ENCODE measurements around the gene GLDN. TPM values are rescaled to one million over a fixed set of nuclear protein-coding genes. Genes with fewer than 3 reads are reported as not detected.

GLDN gene
- total and polyA plus RNA-seq, 4 experiments from 2014 or later: not detected

DNA sequence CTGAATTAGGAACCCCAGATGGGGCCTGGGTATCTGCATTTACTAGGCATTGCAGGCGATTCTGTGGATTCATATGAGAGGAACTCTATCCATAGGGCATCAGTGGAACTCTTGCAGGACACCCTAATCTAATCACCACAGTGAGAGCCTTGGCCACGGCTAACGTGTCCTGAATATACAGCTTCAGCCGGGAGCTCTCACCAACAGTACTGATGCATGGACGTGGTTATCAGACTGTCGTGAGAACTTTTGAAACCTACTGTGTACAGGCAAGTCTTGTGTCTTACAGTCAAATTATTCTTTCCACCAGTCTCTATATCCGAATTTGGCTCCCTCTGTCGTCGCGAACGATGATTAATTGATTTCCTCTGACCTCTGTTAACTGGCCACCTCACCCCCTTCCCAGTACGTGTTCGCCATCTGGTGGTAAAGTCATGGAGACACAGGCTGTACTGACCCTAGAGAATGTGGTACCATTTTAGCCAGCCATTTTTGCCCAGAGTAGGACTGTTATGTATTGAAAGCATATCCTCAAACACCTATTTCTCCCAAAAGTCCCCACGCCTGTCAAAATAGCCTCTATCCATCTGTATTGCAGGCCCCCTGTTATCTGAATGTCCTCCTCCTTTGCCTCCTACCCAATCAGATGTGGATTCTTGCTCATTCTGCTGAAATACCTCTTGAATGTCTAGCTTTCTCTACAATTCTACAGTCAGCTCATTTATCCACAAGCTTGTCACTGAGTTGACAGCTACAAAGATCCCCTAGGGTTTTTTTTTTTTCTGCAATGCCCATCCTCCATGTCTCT lies 39.7 kb downstream of the GLDN start:
- ChIA-PET CTCF (ENCODE audit: partially characterized antibody) (interaction anchor here (1.8 kb wide), 1 partner anchor 218 kb away, joined by 5 read pairs; no protein-coding TSS in a partner anchor), POLR2A (ENCODE audit: partially characterized antibody) (no interaction called here)
- Mint-ChIP-seq H3K9me3 (peaks cover 0 to 3% (median 0%) of the 10 kb centered on the region in 8 donors), H3K27me3 (peaks cover 10 to 11% of the 10 kb centered on the region in 2 donors), H3K4me1 (no peaks in the 10 kb centered on the region), H3K27ac (no peak overlapping the region), H3K4me3 (no peak overlapping the region), H3K36me3 (no peaks in the 10 kb centered on the region)
- Histone ChIP-seq H3K27me3 (ENCODE audit: insufficient read depth, low read length) (no peaks in the 10 kb centered on the region), H3K27ac (ENCODE audit: low read depth, low read length) (no peak overlapping the region), H3K4me3 (ENCODE audit: low read length in 2 of 2) (no peak overlapping the region), H3K9me3 (ENCODE audit: control insufficient read depth in 1 of 2, low read length in 2 of 2) (no peaks in the 10 kb centered on the region), H3K4me1 (ENCODE audit: insufficient read depth, low read length) (no peaks in the 10 kb centered on the region), H3K36me3 (ENCODE audit: insufficient read depth, low read length) (no peaks in the 10 kb centered on the region)
- DNase-seq: no peak
- intact Hi-C loops (cut with micrococcal nuclease): no loop called here

DNA sequence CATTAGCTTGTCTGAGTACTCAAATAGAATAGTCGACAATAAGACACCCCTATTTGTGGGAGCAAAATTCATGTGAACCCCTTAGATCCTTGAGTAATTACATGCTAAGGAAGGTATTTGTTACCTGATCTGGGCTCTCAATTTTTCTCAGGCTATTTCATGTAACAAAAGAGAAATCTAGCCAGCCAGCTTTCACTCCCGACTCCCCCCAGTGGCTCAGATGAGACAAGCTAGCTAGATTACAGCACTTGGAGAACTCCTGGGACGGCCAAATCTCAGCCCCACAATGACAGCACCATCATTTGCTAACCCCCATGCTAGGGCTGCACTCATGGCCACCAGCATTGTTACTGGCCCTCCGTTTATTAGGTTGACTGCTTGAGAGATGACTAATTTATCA lies 41.3 kb downstream of the GLDN start:
- intact Hi-C loops (cut with micrococcal nuclease): no loop called here
- H3K4me1 ChIP-seq (ENCODE audit: insufficient read depth, low read length): no peaks in the 10 kb centered on the region
- no peak overlapping the region for H3K27ac ChIP-seq (ENCODE audit: low read depth, low read length)
- ChIA-PET POLR2A (ENCODE audit: partially characterized antibody) (no interaction called here), CTCF (ENCODE audit: partially characterized antibody) (no interaction called here)
- no peaks in the 10 kb centered on the region for H3K36me3 ChIP-seq (ENCODE audit: insufficient read depth, low read length)
- H3K4me3 ChIP-seq (ENCODE audit: low read length in 2 of 2): no peak overlapping the region
- Mint-ChIP-seq H3K36me3 (no peaks in the 10 kb centered on the region), H3K27me3 (peaks cover 10 to 14% of the 10 kb centered on the region in 2 donors), H3K4me1 (no peaks in the 10 kb centered on the region), H3K27ac (no peak overlapping the region), H3K9me3 (peaks cover 0 to 3% (median 0%) of the 10 kb centered on the region in 8 donors), H3K4me3 (no peak overlapping the region)
- no peaks in the 10 kb centered on the region for H3K27me3 ChIP-seq (ENCODE audit: insufficient read depth, low read length)
- no peaks in the 10 kb centered on the region for H3K9me3 ChIP-seq (ENCODE audit: control insufficient read depth in 1 of 2, low read length in 2 of 2)
- DNase-seq: no peak

DNA sequence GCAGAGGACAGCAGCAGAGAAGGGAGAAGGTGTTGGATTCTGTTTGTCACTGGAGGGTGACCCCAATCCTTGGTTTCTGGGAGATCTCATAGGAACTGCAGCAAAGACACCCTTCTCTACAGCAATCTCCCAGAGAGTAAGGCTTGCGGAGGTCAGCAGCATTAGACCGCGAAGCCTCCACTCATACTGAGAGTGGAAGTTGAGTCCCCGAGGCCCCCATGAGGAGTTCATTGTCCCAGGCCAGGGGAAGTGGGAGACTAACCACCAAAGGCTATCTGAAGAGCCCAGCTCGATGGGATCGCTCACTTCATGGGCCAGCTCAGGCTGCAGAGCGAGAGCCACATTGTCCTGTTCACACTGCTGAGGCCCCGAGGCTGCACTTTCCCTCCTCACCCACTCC lies 44.6 kb downstream of the GLDN start:
- H3K9me3 ChIP-seq (ENCODE audit: control insufficient read depth in 1 of 2, low read length in 2 of 2): no peaks in the 10 kb centered on the region
- intact Hi-C loops (cut with micrococcal nuclease): no loop called here
- no peak for DNase-seq
- H3K4me1 ChIP-seq (ENCODE audit: insufficient read depth, low read length): no peaks in the 10 kb centered on the region
- ChIA-PET CTCF (ENCODE audit: partially characterized antibody) (no interaction called here), POLR2A (ENCODE audit: partially characterized antibody) (no interaction called here)
- no peaks in the 10 kb centered on the region for H3K36me3 ChIP-seq (ENCODE audit: insufficient read depth, low read length)
- H3K27me3 ChIP-seq (ENCODE audit: insufficient read depth, low read length): no peaks in the 10 kb centered on the region
- no peak overlapping the region for H3K27ac ChIP-seq (ENCODE audit: low read depth, low read length)
- Mint-ChIP-seq H3K4me3 (no peak overlapping the region), H3K36me3 (no peaks in the 10 kb centered on the region), H3K27me3 (peaks cover 10 to 14% of the 10 kb centered on the region in 2 donors), H3K27ac (no peak overlapping the region), H3K9me3 (peaks cover 0 to 3% (median 0%) of the 10 kb centered on the region in 8 donors), H3K4me1 (peaks cover 0 to 1% (median 0%) of the 10 kb centered on the region in 4 donors)
- no peak overlapping the region for H3K4me3 ChIP-seq (ENCODE audit: low read length in 2 of 2)

DNA sequence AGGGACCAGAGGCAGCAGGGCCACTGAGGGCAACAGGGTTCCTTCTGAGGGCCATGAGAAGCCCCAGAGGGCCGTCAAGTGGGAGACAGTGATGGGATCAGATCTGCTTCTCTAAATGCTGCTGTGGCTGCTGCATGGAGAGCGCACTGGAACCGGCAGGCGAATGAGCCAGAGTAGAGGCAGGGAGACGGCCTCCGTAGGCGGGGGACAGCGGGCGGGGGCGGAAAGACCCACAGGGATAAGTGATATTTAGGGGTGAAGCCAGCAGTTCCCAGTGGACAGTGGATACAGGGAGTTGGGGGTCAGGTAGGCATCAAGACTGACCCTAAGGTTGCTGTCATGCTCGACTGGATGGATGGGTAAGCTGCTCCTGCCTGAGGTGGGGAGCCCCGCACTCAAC lies 45.0 kb downstream of the GLDN start:
- Mint-ChIP-seq H3K36me3 (no peaks in the 10 kb centered on the region), H3K4me1 (peaks cover 0 to 1% (median 0%) of the 10 kb centered on the region in 4 donors), H3K4me3 (no peak overlapping the region), H3K9me3 (peaks cover 0 to 3% (median 0%) of the 10 kb centered on the region in 8 donors), H3K27ac (no peak overlapping the region), H3K27me3 (peaks cover 10 to 13% of the 10 kb centered on the region in 2 donors)
- H3K27ac ChIP-seq (ENCODE audit: low read depth, low read length): no peak overlapping the region
- POLR2A ChIA-PET (ENCODE audit: partially characterized antibody): no interaction called here
- intact Hi-C loops (cut with micrococcal nuclease): no loop called here
- H3K36me3 ChIP-seq (ENCODE audit: insufficient read depth, low read length): no peaks in the 10 kb centered on the region
- CTCF ChIA-PET (ENCODE audit: partially characterized antibody): no interaction called here
- H3K4me3 ChIP-seq (ENCODE audit: low read length in 2 of 2): no peak overlapping the region
- H3K27me3 ChIP-seq (ENCODE audit: insufficient read depth, low read length): no peaks in the 10 kb centered on the region
- no peak for DNase-seq
- H3K4me1 ChIP-seq (ENCODE audit: insufficient read depth, low read length): no peaks in the 10 kb centered on the region
- no peaks in the 10 kb centered on the region for H3K9me3 ChIP-seq (ENCODE audit: control insufficient read depth in 1 of 2, low read length in 2 of 2)

DNA sequence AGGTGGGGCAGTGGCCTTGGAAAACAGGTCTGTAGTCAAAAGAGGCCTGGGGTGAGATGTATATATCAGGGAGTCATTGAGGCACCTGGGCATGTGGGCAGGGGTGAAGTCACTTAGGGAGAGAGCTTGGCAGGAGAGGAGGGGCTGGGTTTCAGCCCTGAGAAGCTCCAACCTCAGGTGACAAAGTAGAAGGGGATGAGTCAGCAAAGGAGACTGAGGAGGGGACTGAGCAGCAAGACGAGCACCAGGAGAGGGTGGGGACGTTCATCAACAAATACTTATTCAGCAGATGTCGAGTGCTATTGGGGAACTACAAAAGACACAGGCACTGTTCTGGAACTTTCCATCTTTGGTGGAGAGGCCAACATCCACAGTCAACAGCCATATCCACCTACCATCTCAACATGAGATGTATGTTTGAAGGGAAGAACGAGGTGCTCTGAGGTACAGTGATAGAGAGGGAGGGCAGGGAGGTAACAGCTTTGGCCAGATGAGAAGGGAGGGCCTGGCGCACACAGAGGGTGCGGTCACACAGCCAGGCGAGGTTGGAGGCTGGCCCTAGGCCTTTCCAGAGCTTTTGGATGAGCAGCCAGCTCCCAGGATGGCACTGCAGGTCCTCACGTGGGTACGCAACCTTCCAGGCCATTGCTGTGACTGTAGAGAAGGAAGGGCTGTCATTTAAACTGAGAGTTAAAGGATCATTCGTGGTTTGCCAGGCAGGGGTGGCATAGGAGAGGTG lies 45.7 kb downstream of the GLDN start:
- Mint-ChIP-seq H3K4me1 (peaks cover 0 to 1% (median 0%) of the 10 kb centered on the region in 4 donors), H3K9me3 (peaks cover 0 to 3% (median 0%) of the 10 kb centered on the region in 8 donors), H3K27ac (no peak overlapping the region), H3K4me3 (no peak overlapping the region), H3K27me3 (peaks cover 4 to 13% of the 10 kb centered on the region in 2 donors), H3K36me3 (no peaks in the 10 kb centered on the region)
- DNase-seq: no peak
- no peaks in the 10 kb centered on the region for H3K36me3 ChIP-seq (ENCODE audit: insufficient read depth, low read length)
- no peaks in the 10 kb centered on the region for H3K9me3 ChIP-seq (ENCODE audit: control insufficient read depth in 1 of 2, low read length in 2 of 2)
- H3K4me1 ChIP-seq (ENCODE audit: insufficient read depth, low read length): no peaks in the 10 kb centered on the region
- no peak overlapping the region for H3K4me3 ChIP-seq (ENCODE audit: low read length in 2 of 2)
- H3K27me3 ChIP-seq (ENCODE audit: insufficient read depth, low read length): no peaks in the 10 kb centered on the region
- no peak overlapping the region for H3K27ac ChIP-seq (ENCODE audit: low read depth, low read length)
- CTCF ChIA-PET (ENCODE audit: partially characterized antibody): no interaction called here
- intact Hi-C loops (cut with micrococcal nuclease): no loop called here
- POLR2A ChIA-PET (ENCODE audit: partially characterized antibody): no interaction called here

DNA sequence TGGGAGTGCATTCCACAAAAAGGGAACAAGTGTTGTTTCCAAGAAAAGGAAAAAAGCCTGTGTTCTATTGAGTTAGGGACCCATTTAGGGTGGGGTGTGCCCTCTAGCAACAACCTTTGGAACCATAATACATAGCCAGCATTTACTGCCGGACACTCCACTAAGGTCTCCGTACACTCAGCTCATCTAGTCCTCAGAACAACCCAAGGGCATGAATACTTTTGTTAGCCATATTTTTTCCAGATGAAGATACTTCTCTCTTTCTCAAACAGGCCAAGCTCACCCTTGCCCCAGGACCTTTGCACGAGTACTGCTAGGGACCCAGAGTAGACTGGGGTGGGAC lies 46.2 kb downstream of the GLDN start:
- no peaks in the 10 kb centered on the region for H3K9me3 ChIP-seq (ENCODE audit: control insufficient read depth in 1 of 2, low read length in 2 of 2)
- ChIA-PET POLR2A (ENCODE audit: partially characterized antibody) (no interaction called here), CTCF (ENCODE audit: partially characterized antibody) (no interaction called here)
- no peaks in the 10 kb centered on the region for H3K4me1 ChIP-seq (ENCODE audit: insufficient read depth, low read length)
- peaks cover 0 to 1% (median 0%) of the 10 kb centered on the region in 4 donors for H3K4me1 Mint-ChIP-seq
- DNase-seq: no peak
- no peaks in the 10 kb centered on the region for H3K36me3 ChIP-seq (ENCODE audit: insufficient read depth, low read length)
- no peak overlapping the region for H3K4me3 ChIP-seq (ENCODE audit: low read length in 2 of 2)
- H3K9me3 Mint-ChIP-seq: peaks cover 0 to 3% (median 0%) of the 10 kb centered on the region in 8 donors
- no peaks in the 10 kb centered on the region for H3K27me3 ChIP-seq (ENCODE audit: insufficient read depth, low read length)
- no peak overlapping the region for H3K27ac ChIP-seq (ENCODE audit: low read depth, low read length)
- H3K27ac Mint-ChIP-seq: no peak overlapping the region
- peaks cover 3 to 13% of the 10 kb centered on the region in 2 donors for H3K27me3 Mint-ChIP-seq
- intact Hi-C loops (cut with micrococcal nuclease): no loop called here
- H3K36me3 Mint-ChIP-seq: no peaks in the 10 kb centered on the region
- no peak overlapping the region for H3K4me3 Mint-ChIP-seq

DNA sequence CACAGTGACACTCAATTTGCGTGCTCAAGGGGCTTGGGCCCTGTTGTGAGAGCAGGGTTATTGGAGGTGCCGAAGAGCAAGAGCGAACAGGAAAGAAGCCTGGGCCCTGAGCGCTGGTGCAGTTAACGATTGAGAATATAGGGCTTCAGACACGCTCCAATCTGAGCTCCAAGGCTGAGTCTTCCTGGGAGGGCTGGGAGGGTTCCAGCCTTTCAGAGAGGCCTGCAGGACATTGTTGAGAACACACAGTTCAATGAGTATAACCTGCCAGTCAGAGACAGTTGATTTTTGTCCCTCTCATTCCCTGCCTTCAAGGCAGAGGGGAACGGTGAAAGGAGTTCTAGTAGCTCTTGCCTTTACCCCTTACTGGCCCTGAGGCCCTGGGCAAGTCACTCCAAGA lies 47.3 kb downstream of the GLDN start:
- no peaks in the 10 kb centered on the region for H3K27me3 ChIP-seq (ENCODE audit: insufficient read depth, low read length)
- Mint-ChIP-seq H3K4me3 (no peak overlapping the region), H3K36me3 (no peaks in the 10 kb centered on the region), H3K27ac (no peak overlapping the region), H3K27me3 (peaks cover 0 to 6% of the 10 kb centered on the region in 2 donors), H3K4me1 (peaks cover 0 to 1% (median 0%) of the 10 kb centered on the region in 4 donors), H3K9me3 (peaks cover 0 to 3% (median 0%) of the 10 kb centered on the region in 8 donors)
- ChIA-PET POLR2A (ENCODE audit: partially characterized antibody) (no interaction called here), CTCF (ENCODE audit: partially characterized antibody) (no interaction called here)
- H3K4me1 ChIP-seq (ENCODE audit: insufficient read depth, low read length): no peaks in the 10 kb centered on the region
- no peak for DNase-seq
- H3K36me3 ChIP-seq (ENCODE audit: insufficient read depth, low read length): no peaks in the 10 kb centered on the region
- no peak overlapping the region for H3K4me3 ChIP-seq (ENCODE audit: low read length in 2 of 2)
- intact Hi-C loops (cut with micrococcal nuclease): no loop called here
- no peaks in the 10 kb centered on the region for H3K9me3 ChIP-seq (ENCODE audit: control insufficient read depth in 1 of 2, low read length in 2 of 2)
- no peak overlapping the region for H3K27ac ChIP-seq (ENCODE audit: low read depth, low read length)
